WERI-Rb-1 (cell line): Measurements from ENCODE around the gene ARMCX6.

Experiments used
- DNase-seq: peaks from one replicate; pipeline ENCODE4 v3.0.0-alpha.2; 2020
- H3K27ac ChIP-seq: fragments of 250-450 bp; sonication (Bioruptor Pico); 2 replicates; pipeline ENCODE4 v1.5.1; 2020; ENCODE audit warnings: mild to moderate bottlenecking, moderate library complexity
- H3K27me3 ChIP-seq: fragments of 250-450 bp; sonication (Bioruptor Pico); 2 replicates; pipeline ENCODE4 v1.5.1; 2021; ENCODE audit warnings: mild to moderate bottlenecking, low read depth, moderate library complexity; ENCODE audit not compliant: insufficient read depth, severe bottlenecking
- H3K36me3 ChIP-seq: fragments of 250-450 bp; sonication (Bioruptor Pico); 2 replicates; pipeline ENCODE4 v1.5.1; 2020; ENCODE audit warnings: mild to moderate bottlenecking, moderate library complexity
- H3K4me3 ChIP-seq: 2 replicates; pipeline ENCODE4 v1.5.1; 2011; ENCODE audit warnings: low read depth, mild to moderate bottlenecking, control low read depth, low read length
- H3K9me3 ChIP-seq: fragments of 250-450 bp; sonication (Bioruptor Pico); 2 replicates; pipeline ENCODE4 v1.5.1; 2021; ENCODE audit warnings: mild to moderate bottlenecking, moderate library complexity; ENCODE audit not compliant: severe bottlenecking
- TF ChIP-seq, protein P1 (sequence below): IDR thresholded peaks from 2 replicates; pipeline ENCODE4 v1.5.1; 2011; ENCODE audit warnings: low read depth, mild to moderate bottlenecking, control low read depth, inconsistent platforms, low read length

The ARMCX6 gene

DNA sequence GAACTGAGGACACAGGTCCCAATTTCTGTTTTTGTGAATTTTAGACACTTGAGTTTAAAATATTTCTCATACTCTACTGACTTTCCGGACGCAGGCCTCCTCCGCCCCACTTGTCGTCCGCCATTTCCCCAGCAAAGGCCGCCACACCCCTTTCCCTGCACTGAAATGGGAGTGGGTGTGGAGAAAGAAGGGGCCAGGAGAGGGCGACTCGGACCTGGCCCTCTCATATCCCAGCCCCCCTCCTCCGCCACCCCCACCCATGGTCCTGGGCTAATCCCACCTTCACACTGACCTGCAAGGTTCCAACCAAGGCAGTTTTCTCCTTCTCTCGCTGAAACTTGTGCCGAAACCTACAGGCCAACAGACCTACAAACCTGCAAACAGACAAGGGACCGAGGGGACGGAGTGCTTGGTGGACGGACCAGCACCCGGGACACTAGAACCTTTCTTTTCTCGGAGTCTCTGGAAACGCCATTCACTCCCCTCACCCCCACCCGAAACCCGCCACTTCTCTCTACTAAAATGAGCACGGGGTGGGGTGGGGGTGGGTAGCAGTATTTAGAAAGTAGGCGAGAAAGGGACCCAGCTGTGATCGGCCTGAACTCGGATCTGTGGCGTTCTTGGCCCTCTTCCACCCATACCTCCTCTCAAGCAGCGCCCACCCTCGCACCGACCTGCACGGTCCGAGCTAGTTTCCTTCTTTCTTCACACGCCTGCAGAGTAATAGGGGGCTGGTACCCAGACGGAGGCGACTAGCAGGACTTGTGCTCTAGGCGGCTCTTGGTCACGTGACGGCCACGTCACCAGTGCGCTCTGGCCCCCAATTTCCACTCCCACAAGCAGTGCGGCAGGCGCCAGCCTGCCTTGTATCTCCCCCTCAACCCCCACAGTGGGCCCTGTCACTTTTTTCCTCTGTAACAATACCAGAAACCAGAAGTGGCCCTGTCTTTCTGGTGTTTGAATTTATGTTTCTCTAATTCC, at the start of gene ARMCX6:
TSS of gene ARMCX6 (minus strand) at position 790 of the 981 bp plus-strand sequence. CDS start 1,380 bp downstream, outside the sequence.
- H3K27me3 ChIP-seq, result peaks cover 3% of the 10 kb centered on the region
- H3K27ac ChIP-seq, result peak within 1 kb of the TSS; percentile 69
- H3K4me3 ChIP-seq, result peak within 1 kb of the TSS; percentile 53
- no peaks in the 10 kb centered on the region for H3K9me3 ChIP-seq
- peaks cover 2% of the 10 kb centered on the region; the same call in 1 of the 2 replicates for H3K36me3 ChIP-seq
- peak; percentile 74 for DNase-seq
- TF ChIP-seq, protein P1, sequence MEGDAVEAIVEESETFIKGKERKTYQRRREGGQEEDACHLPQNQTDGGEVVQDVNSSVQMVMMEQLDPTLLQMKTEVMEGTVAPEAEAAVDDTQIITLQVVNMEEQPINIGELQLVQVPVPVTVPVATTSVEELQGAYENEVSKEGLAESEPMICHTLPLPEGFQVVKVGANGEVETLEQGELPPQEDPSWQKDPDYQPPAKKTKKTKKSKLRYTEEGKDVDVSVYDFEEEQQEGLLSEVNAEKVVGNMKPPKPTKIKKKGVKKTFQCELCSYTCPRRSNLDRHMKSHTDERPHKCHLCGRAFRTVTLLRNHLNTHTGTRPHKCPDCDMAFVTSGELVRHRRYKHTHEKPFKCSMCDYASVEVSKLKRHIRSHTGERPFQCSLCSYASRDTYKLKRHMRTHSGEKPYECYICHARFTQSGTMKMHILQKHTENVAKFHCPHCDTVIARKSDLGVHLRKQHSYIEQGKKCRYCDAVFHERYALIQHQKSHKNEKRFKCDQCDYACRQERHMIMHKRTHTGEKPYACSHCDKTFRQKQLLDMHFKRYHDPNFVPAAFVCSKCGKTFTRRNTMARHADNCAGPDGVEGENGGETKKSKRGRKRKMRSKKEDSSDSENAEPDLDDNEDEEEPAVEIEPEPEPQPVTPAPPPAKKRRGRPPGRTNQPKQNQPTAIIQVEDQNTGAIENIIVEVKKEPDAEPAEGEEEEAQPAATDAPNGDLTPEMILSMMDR, result peak; percentile 51; the same call in 1 of the 2 replicates

DNA sequence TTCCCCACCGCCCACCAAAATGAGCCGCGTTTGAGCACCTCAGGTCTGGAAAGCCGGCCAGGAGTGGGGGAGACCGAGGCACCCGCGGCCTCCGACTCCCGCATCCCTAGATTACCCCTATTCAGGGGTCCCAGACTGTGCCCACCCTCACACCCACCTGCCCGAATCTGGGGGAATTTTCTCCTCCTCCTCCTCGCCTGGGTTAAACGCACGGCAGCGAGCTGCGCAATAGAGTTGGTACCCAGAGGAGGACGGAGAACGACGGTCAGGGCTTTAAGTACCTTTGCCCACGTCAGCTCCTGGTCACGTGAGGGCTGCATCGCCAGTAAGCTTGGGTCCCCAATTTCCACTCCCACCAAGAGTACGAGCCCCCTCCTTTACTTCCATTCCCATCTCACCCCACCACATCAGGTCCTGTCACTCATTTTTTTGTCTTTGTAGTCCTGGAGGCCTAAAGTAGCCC, 41.8 kb upstream of the ARMCX6 start, which contains the start of gene ARMCX2:
TSS of gene ARMCX2 (minus strand) at position 250 of the 463 bp plus-strand sequence. CDS start 2,262 bp downstream, outside the sequence.
- Histone ChIP-seq H3K4me3 (peak within 1 kb of the TSS; percentile 75), H3K27me3 (peaks cover 41% of the 10 kb centered on the region), H3K36me3 (no peaks in the 10 kb centered on the region), H3K27ac (peak within 1 kb of the TSS; percentile 42), H3K9me3 (no peaks in the 10 kb centered on the region)
- DNase-seq, result peak; percentile 11
- TF ChIP-seq, protein P1, result no peak

DNA sequence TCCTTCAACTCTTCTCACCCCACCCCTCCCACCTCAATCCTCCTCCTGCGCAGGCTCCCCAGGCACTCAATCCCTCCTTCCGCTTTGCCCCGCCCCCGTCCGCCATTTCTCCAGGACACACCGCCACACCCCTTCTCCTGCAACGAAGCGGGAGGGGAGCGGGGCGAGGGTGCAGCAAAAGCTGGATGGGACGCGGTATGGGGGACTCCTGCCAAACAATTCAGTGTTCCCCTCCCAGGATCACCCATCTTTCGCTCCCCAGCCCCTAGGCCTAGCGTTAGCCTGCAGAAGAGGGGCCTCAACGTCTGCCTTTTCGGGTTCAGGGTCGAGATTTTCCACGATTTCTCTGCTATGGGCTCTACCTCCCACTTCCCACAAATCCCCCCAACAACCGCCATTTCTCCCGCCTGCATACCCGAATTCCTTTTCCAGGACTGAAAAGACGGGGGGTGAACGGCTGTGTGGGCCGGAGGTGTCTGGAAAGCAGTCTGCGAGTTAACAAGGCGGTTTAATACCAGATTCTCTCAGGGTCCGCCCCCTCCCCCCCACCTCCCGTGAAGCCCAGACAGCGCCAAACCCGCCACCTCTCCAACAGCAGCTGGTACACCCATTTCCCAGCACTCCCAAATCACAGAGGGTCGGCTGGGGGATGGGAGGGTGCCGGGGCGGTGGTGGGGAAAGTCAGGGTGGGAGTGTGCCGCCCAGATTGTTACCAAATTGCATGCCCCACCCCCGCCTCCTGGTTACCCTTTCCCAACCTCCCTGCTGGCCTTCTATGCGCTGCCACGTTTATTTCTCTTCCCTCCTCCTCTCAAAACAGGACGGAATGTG, 41.1 kb upstream of the ARMCX6 start:
- H3K36me3 ChIP-seq, result no peaks in the 10 kb centered on the region
- TF ChIP-seq, protein P1, result no peak
- peak overlapping the region; percentile 75 for H3K4me3 ChIP-seq
- DNase-seq, result peak; percentile 83
- no peaks in the 10 kb centered on the region for H3K9me3 ChIP-seq
- peaks cover 35% of the 10 kb centered on the region for H3K27me3 ChIP-seq
- peak overlapping the region; percentile 42 for H3K27ac ChIP-seq

DNA sequence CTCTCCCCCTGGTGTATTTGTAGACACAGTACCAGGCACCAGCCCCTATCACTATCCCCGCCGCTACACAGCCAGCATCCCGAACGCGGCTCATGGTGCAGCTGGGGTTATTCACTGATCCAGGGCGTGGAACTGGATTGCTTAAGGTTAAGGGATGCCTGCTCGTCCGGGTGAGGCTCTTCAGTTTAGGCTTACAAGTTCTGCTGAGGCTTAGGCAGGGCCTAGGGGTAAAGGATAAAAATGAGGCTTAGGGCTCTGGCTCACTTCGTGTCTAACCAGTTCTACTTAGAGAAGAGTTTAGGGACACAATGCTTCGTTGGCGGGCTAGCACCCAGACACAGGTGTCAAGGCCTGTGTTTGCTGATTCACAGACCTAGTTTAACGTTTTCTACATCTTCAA, 39.7 kb upstream of the ARMCX6 start:
- Histone ChIP-seq H3K9me3 (no peaks in the 10 kb centered on the region), H3K36me3 (no peaks in the 10 kb centered on the region), H3K4me3 (no peak overlapping the region), H3K27ac (no peak overlapping the region), H3K27me3 (peaks cover 31% of the 10 kb centered on the region)
- DNase-seq, result no peak
- TF ChIP-seq, protein P1, result no peak

DNA sequence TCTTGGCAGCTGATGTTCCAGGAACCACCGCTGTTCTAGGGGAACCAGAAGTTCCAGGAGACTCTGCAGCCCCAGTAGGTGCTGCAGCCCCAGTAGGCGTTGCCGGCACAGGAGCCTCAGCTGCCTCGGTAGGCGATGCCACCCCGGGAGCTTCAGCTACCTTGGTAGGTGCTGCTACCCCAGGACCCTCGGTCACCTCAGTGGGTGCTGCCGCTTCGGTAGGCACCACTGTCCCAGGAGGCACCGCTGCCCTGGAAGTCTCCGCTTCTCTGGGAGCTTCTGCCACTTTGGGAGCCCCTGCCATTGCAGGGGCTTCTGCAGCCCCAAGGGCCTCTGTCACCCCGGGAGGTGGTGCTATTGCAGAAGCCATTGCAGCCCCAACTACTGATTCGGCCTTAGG, 39.0 kb upstream of the ARMCX6 start:
- no peaks in the 10 kb centered on the region for H3K36me3 ChIP-seq
- no peak for DNase-seq

More for the DNA sequence above, 39.0 kb upstream of the ARMCX6 start:
- TF ChIP-seq, protein P1, result no peak
- Histone ChIP-seq H3K9me3 (no peaks in the 10 kb centered on the region), H3K4me3 (no peak overlapping the region), H3K27me3 (peaks cover 26% of the 10 kb centered on the region), H3K27ac (no peak overlapping the region)
